Stimulated activated CD4-positive, alpha-beta T cell treated with anti-CD3 and anti-CD28 coated beads, Interleukin-2, amount 100 ng/mL, for 4 hours (primary cell): ENCODE measurements around the gene TSFM.
"Not testable (repeated sequence)": the region's sequence is repeated elsewhere in the genome, so short reads cannot be mapped to it uniquely, and the experiment has no call there.

Experiments
- DNase-seq: peaks from one replicate; pipeline ENCODE4 v3.0.0-alpha.2; 2020; ENCODE audit warnings: low read depth

TSFM gene

DNA sequence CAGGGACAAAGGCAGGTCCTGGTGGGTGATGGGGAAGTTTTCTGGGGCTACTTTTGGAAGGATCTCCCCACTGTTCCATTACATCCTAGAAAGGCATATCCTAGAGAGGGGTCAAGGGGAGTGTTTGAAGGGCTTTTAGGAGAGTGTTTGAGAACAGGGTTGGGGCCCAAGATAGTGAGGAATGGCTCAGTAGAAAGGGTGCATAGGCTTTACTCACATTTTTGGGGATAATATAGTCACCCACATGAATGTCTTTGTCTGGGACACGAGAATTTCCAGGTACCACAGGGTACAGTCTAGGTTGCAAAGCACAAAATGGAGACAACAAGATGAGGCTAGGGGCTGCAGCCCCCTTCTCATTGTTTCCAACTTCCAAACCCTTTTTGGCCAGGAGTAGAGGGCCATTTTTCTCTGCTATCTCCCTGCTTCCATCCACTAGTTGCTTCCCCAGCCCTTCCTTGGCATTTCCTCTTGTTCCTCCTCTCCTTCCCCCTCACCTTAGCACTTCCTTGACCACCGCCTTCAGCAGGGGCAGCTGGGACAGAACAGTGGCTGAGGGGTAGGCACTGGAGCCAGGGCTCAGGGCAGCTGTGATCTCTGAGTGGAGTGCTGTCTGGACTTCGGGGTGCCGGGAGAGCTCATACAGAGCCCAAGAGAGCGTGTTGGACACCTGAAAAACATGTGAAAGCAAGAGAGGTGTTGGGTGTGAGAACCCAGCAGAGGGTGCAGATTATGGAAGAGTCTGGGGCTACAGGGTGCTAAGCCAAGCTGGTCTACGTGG, 18.5 kb upstream of the TSFM start:
- DNase-seq: no peak

GRCh38 chr12:57764662-57765002, 18.0 kb upstream of the TSFM start:
- no peak for DNase-seq

DNA sequence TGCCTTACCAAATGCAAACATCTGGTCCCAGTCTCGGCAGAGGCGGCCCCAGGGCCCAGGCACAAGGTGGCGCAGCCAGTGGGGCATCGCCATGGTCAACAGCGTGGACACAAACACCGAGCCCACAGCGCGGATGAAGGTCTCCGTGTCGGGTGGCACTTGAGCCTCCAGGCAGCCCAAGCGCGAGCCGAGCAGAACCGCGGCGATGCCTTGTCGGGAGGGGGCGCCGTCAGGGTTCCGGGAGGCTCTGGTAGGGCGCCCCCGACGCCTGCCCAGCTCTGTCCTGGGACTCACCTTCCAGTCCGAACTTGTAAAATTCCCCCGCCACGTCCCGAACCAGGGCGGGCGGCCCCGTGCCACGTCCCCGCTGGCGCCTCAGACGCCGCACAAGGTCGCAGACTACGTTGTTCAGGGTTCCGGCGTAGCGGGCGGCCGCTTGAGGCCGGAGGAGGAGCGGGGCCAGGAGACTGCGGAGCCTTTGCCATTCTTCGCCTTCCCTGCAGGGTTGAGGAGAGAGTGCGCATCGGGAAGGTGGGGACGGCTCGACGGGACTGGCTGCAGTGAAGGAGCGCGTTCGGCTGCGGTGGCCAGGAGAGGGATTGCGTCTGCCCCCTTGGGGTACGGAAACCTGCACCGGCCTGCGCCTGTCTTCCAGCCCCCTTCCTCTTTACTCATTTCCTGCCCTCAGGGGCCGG, 17.4 kb upstream of the TSFM start:
- no peak for DNase-seq

DNA sequence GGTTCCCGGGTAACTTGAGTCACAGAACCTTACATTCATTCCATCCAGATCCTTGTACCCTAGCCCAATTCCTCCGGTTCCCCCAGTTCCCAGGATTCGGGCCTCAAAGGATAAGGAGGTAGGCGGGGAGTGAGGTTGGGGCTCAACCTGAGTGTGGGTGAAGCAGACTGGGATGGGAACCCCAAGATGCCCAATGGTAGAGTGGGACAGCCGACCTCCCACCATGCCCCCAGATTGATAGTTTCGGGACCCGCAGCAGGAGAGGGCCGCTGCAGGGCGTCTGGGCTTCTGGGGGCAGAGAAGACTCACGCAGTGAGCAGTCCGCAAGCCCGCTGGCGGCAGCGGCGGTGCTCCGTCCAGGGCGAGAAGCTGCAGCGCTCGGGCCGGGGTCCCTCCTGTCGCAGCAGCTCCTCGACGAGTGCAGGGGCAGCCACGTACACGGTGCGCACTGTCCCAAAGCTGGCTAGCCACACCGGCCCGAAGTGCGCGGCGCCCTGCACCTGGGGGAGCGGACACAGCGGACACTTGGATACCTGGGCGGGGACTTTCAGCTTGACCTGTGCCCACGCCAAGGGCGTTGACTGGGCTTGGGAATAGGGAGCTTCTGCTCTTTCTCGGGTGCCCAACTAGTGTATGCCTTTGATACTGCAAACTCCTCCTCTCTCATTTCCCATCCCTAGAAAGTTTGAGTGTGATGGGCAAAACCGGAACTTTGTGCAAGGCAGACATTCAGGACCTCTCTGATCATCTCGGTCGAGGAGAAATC, 16.7 kb upstream of the TSFM start:
- no peak for DNase-seq

DNA sequence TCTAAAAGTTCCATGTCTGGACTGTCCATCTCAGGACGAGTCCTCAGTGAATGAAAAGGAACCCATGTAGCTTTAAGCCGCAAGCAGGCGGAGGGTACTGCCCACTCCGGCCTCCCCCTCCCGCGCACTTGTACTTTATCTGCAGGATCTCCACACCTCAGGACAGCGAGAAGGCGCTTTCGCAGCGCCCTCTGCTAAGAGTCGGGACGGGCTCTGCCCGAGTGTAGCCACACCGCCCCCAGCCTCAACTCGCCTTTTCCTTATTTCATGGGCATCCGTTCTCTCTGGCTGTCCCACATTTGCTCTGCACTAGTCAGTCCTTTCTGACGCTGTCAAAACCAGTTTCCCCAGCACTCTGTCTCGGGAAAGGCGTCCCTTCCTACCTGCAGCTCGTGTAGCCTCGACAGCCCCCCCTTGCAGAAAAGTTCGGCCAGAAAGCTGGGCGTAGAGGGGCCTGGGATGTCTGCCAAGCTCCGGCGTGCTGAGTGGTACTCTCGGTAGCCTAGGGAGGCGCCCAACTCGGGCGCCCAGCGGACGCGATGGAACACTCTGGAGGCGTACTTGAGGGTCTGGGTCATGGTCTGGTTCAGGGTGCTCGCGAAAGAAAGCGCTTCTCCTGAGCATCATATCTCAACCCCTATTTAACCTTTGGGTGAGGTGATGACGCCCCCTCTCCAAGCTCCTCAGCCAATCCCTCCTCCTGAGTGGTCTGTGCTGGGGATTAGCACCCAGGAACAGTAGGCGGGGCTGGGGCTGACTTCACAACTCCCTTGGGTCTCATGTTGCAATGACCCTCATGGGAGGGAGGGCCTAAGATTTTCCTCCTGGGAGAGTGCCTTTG, 15.9 kb upstream of the TSFM start, which contains the start of gene CYP27B1:
TSS of gene CYP27B1 (minus strand) at position 615 of the 841 bp plus-strand sequence. CDS start at position 578, 37 bp downstream.
- no peak for DNase-seq

DNA sequence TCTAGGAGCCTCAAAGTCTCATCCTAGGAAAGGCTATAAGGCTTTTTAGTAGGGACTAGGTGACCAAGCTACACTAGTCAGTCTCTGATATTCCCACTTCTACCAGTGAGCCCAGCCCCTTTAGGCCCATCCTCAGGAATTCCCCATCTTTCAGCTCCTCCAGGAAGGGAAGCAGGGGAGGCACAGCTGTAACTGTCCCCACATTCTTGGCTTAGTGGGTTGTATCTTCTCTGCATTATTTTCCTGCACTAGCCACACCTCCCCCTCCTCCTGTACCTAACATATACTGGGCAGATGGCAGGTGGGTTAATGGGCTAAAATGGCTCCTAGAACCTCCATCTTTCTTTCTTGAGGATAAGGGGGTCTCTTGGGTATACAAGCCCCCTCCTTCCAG, 15.3 kb upstream of the TSFM start:
- no peak for DNase-seq

DNA sequence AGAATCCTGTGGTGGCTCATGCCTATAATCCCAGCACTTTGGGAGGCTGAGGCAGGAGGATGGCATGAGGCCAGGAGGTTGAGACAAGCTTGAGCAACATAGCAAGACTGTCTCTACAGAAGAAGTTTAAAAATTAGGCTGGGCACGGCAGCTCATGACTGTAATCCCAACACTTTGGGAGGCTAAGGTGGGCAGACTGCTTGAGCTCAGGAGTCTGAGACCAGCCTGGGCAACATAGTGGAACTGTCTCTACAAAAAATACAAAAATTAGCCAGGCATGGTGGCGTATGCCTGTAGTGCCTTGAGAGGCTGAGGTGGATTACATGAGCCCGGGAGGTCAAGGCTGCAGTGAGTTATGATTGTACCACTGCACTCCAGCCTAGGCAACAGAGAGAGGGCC, 14.7 kb upstream of the TSFM start:
- DNase-seq: no peak

DNA sequence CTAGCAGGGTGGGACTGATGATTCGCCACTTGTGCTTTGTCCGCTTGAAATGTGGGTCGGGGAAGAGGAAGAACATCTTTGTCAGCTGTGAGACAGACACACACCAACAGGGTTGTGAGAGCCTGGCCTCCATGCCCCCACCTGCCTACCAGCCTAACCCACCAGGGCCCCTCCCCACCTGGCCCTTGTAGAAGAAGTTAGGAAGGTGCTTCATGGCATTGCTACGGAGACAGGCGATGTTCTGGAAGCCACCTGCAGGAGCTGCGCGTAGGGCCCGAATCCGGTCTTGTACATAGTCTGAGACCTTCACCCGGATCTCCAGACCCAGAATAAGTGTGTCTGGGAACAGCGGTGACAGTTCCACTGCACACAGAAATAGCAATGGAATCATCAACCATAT, 13.0 kb upstream of the TSFM start:
- no peak for DNase-seq

DNA sequence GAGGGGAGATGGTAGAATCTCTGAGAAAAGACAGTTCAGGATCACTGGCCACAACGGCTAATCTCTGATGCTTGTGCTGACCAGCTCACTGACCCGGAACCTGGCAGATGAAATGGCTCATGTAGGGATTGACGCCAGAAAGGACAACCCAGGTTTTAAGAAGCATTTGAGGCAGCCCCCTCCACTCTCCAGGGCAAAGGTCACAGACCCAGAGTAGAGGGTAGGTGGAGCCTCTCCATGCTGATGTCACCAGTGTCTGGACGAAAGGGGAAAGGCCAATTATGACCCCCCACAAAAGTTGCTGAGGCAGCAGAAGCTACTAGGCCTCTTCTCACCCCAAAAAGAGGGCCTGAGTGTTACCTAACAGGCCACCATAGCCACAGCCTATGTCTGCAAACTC, 11.9 kb upstream of the TSFM start:
- DNase-seq: no peak

- DNase-seq: peak; percentile 90
Observed at GRCh38 chr12:57771236-57771872, 11.2 kb upstream of the TSFM start.

DNA sequence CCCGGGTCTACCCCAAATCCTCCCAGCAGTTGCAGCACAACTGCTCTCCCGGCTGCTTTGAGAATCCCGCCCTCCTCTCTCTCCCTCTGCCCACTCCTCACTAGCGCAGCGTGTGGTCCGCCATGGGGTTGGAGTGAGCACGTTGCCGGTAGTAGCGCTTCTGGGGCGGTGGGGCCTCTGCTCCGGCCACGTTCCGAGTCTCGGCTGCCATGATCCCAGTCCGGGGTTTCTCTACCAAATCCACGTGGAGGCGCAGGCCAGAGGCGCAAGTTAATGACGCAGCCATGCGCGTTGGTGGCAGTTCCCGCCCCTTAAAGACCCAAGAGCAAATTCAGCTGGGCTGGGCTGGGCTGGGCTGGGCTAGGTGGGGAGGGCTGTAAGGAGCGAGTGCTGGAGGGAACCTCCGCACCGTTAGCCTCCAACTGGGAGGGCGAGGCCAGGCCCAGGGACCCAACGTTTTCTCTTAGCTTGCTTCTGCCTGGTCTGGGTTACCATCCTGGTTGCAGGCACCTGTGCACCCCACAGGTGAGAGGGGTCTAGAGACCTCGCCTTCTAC, 10.6 kb upstream of the TSFM start, which contains the start of gene METTL1:
TSS of gene METTL1 (minus strand) at position 233 of the 556 bp plus-strand sequence. CDS start at position 211, 22 bp downstream.
- peak; percentile 91 for DNase-seq

DNA sequence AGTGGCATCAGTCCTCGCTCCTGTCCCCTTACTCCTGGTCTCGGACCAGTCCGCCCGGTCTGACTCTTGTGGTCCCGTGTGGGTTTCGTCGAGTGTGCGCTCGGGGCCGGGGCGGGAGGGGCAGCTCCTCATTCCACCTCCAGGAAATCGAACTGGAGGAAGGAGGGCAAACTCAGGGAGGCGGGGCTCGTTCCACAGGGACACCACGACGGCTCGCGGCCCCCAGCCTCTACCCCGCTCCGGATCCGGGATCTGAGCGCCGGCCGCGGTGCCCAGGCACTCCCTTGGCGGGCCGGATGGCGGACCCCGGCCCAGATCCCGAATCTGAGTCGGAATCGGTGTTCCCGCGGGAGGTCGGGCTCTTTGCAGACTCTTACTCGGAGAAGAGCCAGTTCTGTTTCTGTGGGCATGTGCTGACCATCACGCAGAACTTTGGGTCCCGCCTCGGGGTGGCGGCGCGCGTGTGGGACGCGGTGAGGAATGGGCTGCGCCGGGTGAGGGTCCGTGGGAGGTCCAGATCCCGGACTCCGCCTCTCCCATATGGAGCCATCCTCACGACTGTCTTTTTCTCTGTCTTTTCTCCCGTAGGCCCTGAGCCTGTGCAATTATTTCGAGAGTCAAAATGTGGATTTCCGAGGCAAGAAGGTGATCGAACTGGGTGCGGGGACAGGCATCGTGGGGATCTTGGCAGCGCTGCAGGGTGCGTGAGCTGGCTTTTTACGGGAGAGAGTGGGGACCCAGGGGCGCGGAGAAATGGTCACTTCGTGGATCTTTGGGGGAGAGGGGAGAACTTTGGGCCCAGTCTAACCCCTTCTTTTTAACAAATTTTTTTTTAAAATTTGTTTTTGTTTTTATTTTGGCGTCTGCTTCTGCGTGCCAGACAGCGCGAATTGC, 9.9 kb upstream of the TSFM start, which contains the start of gene EEF1AKMT3:
TSS of gene EEF1AKMT3 (plus strand) at position 186 of the 894 bp plus-strand sequence. CDS start at position 297, 111 bp downstream.
- DNase-seq: no peak

GRCh38 chr12:57774634-57775033, 8.0 kb upstream of the TSFM start:
- DNase-seq: not testable (repeated sequence)

- DNase-seq: no peak
Observed at GRCh38 chr12:57775044-57775443, 7.5 kb upstream of the TSFM start.

DNA sequence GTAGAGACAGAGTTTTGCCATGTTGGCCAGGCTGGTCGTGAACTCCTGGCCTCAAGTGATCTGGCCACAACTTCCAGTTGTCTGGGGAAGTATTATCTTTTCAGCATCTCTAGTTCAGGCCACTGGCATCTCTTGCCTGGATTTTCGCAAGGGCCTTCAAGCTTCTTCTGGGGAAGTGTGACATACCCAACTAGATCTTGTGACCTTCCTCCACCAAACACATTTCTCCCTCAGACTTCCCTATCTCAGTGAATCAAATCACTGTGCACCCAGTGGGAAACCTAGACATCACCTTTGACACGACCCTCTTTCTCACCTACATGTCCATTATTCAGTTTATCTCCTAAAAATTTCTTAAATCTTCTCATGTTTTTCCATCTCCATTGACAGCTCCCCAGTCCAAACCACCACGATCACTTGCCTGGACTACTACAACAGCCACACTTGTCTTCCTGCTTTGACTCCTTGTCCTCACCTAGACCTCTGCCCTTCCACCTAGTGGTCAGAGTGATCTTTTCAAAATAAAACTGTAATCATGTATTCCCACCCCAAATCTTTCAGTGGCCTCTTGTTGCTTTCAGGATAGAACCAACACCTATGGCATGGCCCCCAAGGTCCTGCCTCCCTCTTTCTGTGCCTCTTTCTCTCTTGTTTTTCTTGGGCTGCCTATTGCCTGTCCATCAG, 6.9 kb upstream of the TSFM start:
- DNase-seq: no peak

DNA sequence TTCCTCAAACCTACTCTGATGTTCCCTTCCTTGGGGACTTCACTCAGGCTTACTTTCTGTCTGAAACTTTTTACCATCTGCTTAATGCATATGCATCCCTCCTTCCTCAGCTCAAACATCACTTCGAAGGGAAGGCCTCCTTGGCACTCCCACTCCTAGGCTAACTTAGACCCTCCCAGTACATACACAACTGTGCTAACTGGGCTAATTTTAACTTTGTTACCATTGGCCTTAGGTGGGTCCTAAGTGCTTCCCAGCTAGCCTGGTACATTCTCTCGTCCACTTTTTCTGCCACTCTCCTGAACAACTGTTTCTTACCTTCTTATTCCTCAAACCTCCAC, 6.4 kb upstream of the TSFM start:
- no peak for DNase-seq

DNA sequence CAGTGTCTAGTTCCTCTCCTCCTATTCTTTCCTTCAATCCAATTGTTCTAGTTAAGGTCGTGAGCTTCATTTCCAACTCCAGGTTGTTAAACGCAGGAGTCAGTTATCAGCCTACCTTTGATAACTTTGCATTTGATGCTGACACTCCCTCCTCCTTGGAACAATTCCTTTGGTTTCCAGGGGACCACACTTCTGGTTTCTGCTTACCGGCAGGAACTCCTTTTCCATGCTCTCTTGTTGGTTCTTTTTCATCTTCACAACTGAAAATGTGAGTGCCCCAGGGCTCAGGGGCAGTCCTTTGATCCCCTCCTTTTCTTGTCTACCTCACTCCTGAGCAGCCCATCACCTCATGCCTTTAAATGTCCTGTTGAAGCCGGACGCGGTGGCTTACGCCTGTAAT, 5.2 kb upstream of the TSFM start:
- DNase-seq: no peak

DNA sequence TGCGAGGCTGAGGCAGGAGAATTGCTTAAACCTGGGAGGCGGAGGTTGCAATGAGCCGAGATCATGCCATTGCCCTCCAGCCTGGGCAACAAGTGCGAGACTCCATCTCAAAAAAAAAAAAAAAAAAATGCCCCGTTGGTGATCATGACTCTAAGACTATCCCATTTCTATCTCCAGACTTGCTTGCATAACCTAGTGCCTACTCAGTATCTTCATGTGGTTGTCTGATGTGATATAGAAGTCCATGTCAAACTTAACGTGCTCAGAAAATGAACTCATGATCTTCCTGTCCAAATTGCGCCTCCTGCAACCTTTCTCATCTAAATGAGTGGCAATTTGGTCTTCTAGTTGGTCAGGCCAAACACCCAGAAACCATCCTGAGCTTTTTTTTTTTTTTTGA, 4.7 kb upstream of the TSFM start:
- no peak for DNase-seq

DNA sequence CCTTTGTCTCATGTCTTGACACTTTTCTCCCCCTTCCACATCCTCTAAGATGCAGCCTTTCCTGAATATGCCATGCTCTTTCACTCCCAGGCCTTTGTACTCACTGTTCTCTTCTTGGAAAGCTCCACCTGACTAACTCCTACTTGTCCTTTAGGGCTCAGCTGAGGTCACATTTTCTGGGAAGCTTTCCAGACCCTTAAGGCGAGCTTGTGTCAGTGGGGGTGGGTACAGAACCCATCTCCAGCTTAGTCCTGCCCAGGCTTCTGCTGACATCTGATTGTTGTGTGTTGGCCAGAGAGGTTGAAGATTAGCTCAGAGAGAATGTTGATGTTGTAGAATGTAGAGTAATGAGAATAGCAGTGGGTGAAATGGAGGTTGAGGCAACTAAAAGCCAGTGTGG, 2.9 kb upstream of the TSFM start:
- no peak for DNase-seq
